Fibroblast of the aortic adventitia (primary cell): Measurements from ENCODE around the gene WDR86. TPM values are rescaled to one million over a fixed set of nuclear protein-coding genes. Genes with fewer than 3 reads are reported as not detected.

Source experiments
- DNase-seq: peaks from one replicate; pipeline ENCODE4 v3.0.0-alpha.2; 2010; ENCODE audit warnings: low read depth
- H3K4me3 ChIP-seq: 2 replicates; pipeline ENCODE4 v1.5.1; 2011; ENCODE audit warnings: low read depth, mild to moderate bottlenecking, control low read depth, low read length, moderate library complexity
- total RNA-seq: library from RNA; depleted of rRNA; stranded (reverse); fragments of >200 nt; gene quantifications from 2 replicates; pipeline ENCODE4 v1.2.3, GENCODE V29; 2012; ENCODE audit warnings: low replicate concordance
- TF ChIP-seq, protein P1 (sequence below): IDR thresholded peaks from 2 replicates; pipeline ENCODE4 v1.5.1; 2011; ENCODE audit warnings: mild to moderate bottlenecking, low read length, control low read depth, inconsistent platforms; ENCODE audit not compliant: insufficient read depth

The WDR86 gene
- total RNA-seq, 1 donor = 0.45 TPM

- TF ChIP-seq, protein P1, sequence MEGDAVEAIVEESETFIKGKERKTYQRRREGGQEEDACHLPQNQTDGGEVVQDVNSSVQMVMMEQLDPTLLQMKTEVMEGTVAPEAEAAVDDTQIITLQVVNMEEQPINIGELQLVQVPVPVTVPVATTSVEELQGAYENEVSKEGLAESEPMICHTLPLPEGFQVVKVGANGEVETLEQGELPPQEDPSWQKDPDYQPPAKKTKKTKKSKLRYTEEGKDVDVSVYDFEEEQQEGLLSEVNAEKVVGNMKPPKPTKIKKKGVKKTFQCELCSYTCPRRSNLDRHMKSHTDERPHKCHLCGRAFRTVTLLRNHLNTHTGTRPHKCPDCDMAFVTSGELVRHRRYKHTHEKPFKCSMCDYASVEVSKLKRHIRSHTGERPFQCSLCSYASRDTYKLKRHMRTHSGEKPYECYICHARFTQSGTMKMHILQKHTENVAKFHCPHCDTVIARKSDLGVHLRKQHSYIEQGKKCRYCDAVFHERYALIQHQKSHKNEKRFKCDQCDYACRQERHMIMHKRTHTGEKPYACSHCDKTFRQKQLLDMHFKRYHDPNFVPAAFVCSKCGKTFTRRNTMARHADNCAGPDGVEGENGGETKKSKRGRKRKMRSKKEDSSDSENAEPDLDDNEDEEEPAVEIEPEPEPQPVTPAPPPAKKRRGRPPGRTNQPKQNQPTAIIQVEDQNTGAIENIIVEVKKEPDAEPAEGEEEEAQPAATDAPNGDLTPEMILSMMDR = peak; percentile 83
- DNase-seq = peak; percentile 63
- H3K4me3 ChIP-seq = peak overlapping the region; percentile 53
Measured at GRCh38 chr7:151448261-151449252, 38.7 kb upstream of the WDR86 start.

DNA sequence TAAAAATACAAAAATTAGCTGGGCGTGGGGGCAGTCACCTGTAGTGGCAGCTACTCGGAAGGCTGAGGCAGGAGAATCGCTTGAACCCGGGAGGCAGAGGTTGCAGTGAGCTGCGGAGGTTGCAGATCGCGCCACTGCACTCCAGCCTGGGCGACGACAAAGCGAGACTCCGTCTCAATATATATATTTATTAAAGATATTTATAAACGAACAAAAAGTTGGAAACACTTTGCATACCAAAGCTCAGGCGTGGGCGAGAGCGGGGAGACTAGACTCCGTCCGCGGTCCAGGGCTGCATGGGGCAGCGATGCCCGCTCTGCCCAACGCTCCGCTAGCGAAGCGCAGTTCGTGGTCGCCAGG is 38.0 kb upstream of the WDR86 start:
- no peak for DNase-seq
- TF ChIP-seq, protein P1 = no peak
- H3K4me3 ChIP-seq = no peak overlapping the region

DNA sequence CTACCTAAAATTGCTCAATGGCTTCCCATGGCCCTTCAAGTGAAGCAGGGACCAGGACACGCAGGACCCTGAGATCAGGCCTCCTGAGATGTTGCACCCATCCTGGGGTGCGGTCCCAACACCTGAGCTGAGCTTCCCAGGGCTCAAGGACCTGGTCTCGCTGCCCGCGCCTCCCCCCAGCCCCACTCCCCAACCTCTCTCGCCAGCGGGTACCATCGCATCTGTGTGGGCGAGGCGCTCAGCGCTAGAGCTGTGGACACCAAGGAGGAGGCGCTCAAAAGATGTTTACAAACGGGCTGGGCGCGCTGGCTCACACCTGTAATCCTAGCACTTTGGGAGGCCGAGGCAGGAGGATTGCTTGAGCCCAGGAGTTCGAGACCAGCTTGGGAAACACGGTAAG is 37.5 kb upstream of the WDR86 start:
- no peak overlapping the region for H3K4me3 ChIP-seq
- DNase-seq = no peak
- TF ChIP-seq, protein P1 = no peak

DNA sequence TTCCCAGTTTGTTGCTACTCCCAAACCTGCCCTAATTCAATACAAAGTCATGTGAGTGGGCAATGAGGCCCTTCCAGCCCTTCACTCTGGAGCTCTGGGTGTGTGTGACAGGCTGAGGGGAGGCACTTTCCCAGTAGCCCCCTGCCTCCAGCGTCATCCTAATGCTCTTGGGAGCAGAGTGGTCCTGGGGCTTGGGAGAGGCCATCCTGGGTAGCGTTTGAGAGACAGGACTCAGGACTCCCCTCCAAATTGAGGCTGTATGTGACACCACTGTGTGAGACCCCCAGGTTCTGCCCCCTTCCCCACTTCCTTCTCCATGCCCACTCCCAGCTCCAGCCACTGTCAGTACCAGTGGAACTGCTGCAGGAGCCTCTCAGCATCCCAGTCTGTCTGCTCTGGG is 36.6 kb upstream of the WDR86 start:
- no peak for DNase-seq
- TF ChIP-seq, protein P1 = no peak
- H3K4me3 ChIP-seq = no peak overlapping the region

- no peak overlapping the region for H3K4me3 ChIP-seq
- DNase-seq = no peak
- TF ChIP-seq, protein P1 = no peak
Measured at GRCh38 chr7:151444632-151445031, 34.8 kb upstream of the WDR86 start.

DNA sequence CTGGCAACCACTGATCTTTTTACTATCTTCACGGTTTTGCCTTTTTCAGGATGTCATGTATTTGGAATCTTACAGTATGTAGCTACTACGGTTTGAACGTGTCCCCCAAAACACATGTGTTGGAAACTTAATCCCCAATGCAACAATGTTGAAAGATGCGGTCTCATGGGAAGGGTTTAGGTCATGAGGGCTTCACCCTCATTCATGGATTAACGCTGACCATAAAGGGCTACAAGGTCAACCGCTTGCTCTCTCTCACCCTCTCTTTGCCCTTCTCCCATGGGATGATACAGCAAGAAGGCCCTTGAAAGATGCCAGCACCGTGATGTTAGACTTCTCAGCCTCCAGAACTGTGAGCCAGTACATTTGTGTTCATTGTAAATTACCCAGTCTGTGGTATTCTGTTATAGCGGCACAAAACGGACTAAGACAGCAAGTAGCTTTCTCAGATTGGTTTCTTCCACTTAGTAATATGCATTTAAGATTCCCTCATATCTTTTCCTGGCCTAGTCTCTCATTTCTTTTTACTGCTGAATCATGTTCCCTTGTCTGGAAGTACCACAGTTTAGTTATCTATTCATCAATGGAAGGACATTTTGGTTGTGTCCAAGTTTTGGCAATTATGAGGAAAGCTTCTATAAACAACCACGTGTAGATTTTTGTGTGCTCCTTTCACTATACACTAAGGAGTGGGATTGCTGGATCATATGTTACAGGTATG is 33.1 kb upstream of the WDR86 start:
- TF ChIP-seq, protein P1 = no peak

More for the DNA sequence above, 33.1 kb upstream of the WDR86 start:
- H3K4me3 ChIP-seq = no peak overlapping the region
- DNase-seq = peak; percentile 22
